NCI-H526 (cell line): ENCODE data around the gene SLC12A5.
"Not testable (repeated sequence)": the region's sequence is repeated elsewhere in the genome, so short reads cannot be mapped to it uniquely, and the experiment has no call there.

ENCODE experiments used
- DNase-seq, 2 experiments: peaks; one replicate each; lab custom pipeline; 2025; lab: John Stamatoyannopoulos, UW

Gene SLC12A5

GRCh38 chr20:46028772-46029371, at the start of gene SLC12A5:
Gene SLC12A5, plus strand, starts transcription at chr20:46029215. Its CDS starts 130 bp downstream, at chr20:46029345.
- peak in 1 of 2 experiments; percentile 36 for DNase-seq

GRCh38 chr20:45981261-45981660, 47.8 kb upstream of the SLC12A5 start:
- DNase-seq, result no peak

- DNase-seq, result no peak
These were observed 45.7 kb upstream of the SLC12A5 start for GRCh38 chr20:45983279-45983743.

GRCh38 chr20:45985573-45985972, 43.4 kb upstream of the SLC12A5 start:
- DNase-seq, result no peak

GRCh38 chr20:45987108-45987780, 41.8 kb upstream of the SLC12A5 start:
- peak in 1 of 2 experiments; percentile 86 for DNase-seq

DNA sequence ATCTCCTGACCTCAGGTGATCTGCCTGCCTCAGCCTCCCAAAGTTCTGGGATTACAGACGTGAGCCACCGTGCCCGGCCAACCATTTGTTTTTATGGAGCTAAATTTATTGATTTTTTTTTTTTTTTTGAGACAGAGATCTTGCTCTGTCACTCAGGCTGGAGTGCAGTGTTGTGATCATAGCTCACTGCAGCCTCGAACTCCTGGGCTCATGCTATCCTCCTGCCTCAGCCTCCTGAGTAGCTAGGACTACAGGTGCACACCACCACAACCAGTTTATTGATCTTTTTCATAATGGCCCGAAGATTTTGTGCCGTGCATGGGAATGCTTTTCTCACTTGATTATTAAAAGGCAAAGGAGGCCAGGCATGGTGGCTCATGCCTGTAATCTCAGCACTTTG, 40.2 kb upstream of the SLC12A5 start:
- not testable (repeated sequence) for DNase-seq

DNA sequence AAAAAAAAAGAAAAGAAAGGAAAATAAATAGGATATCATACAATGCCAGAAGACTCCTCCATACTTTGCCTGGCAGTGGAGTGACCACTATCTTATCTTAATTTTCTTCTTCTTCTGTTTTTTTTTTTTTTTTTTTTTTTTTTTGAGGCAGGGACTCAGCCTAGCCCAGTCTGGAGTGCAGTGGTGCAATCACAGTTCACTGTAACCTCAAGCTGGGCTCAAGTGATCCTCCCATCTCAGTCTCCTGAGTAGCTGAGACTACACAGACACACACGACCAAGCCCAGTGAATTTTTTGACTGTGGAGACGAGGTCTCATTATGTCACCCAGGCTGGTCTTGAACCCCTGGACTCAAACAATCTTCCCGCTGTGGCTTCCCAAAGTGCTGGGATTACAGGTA, 37.4 kb upstream of the SLC12A5 start:
- no peak for DNase-seq

DNA sequence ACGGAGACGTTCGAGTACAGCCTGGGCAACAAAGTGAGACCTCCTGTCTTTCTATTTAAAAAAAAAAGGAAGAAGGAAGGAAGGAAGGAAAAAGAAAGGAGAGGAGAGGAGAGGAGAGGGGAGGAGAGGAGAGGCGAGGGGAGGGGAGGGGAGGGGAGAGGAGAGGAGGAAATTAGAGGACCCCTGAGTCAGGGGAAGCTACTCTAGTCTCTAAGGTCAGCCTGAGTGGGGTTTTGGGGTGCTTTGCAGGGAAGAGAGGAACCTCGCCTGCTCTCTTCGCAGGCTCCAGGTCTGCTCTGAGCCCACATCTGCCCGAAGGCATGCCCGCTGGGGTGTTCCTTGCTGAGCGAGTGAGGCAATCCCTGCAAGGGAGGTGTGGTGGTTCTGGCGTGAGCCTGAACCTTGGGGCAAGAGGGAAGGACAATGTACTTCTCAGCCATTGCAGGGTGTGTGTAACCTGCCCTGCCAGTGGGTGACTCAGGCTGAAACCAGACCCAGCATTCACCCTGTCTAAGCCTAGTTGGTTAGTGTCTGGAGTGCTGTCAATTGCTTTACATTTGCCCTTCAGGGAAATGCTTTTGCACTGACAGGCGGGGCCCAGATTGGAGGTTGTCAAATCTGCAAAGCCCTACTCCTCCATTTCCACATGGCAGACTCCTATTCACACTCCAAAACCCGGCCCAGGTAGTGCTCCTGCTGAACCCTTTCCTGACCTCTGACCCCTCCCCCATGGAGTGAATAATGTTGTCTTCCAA, 35.6 kb upstream of the SLC12A5 start:
- peak in 1 of 2 experiments; percentile 56 for DNase-seq

GRCh38 chr20:45994761-45995493, 34.1 kb upstream of the SLC12A5 start:
- no peak for DNase-seq

DNA sequence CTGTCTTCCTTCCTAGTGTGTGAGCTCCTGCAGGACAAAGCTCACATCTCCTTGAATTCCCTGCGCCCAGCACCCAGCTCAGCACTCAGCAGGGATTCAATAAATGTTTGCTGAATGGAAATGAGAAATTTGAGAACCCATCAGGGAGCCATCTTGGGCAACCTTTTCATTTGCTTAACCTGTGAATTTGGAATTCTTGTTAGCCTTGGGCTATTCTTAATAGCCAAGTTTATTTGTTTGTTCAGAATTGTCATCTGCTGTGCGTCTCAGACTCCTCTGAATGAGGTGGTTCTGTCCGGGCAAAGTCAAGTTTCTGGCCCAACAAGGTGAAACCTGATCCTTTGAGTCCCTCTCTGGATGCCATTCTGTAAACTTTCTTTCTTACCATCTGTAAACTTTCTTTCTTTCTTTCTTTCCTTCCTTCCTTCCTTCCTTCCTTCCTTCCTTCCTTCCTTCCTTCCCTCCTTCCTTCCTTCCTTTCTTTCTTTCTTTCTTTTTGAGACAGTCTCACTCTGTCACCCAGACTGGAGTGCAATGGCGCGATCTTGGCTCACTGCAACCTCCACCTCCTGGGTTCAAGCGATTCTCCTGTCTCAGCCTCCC, 33.4 kb upstream of the SLC12A5 start:
- DNase-seq, result peak; percentile 61 to 83

- no peak for DNase-seq
These were observed 31.8 kb upstream of the SLC12A5 start for GRCh38 chr20:45997187-45997586.

GRCh38 chr20:45998337-45998736, 30.7 kb upstream of the SLC12A5 start:
- no peak for DNase-seq

GRCh38 chr20:45998761-45999160, 30.3 kb upstream of the SLC12A5 start:
- no peak for DNase-seq

DNA sequence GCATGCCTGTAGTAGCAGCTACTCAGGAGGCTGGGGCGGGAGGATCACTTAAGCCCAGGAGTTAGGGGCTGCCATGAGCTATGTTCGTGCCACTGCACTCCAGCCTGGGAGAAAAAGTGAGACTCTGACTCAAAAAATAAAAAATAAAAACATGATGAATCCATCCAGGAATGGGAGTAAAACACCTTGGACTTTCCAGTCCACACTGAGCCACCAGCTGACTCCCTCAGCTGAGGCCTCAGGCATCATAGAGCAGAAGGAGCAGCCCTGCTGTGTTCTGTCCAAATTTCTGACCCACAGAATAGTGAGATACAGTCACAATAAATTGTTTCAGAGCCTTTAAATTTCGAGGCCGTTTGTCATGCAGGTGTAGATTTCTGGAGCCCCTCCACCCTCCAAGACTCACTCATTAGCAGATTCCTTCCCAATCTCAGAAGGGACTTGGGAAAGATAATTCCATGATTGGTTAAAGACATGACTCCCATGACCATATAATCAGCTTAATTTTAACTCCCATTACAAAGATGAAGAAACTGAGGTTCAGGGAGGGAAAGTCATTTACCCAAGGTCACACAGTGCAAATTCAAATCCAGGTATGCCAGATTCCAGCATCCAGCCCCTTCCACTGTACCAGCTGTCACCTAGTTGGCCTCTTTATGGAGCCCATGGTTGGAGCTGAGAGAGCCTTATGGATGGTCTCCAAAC, 29.3 kb upstream of the SLC12A5 start:
- DNase-seq, result no peak

DNA sequence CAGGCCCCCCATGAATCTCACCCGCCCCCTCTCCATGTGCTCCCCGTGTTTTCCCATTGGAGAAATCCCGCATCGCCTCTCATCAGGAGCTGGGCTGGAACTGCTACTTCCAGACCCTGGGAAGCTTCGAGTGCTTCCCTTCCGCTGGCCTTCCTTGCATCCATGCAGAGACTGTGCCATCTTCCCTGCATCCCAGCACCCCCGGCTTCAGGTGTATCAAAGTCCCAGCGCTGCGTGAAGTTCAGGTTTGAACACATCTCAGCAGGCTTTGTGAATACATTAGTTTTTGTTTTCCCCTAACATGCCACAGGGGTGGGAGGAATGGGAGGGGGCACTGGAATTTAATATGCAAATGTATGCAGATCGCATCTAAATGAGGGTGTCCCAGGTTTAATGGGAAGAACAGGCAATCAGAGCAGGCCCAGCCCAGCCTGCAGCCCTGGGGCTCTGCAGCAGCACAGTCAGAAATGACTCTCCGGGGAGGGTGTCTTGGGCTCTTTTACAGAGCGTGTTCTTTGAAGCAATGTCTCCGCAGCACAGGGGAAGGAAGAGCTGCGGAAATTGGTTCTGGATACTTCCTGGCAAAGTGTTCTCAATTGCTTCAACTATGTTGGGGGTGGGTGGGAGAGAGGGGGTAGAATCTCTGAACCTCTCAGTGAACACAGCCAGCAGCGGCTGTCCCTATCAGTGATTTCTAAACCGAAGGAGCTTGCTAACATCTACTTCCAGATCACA, 28.6 kb upstream of the SLC12A5 start:
- DNase-seq, result peak in 1 of 2 experiments; percentile 47

DNA sequence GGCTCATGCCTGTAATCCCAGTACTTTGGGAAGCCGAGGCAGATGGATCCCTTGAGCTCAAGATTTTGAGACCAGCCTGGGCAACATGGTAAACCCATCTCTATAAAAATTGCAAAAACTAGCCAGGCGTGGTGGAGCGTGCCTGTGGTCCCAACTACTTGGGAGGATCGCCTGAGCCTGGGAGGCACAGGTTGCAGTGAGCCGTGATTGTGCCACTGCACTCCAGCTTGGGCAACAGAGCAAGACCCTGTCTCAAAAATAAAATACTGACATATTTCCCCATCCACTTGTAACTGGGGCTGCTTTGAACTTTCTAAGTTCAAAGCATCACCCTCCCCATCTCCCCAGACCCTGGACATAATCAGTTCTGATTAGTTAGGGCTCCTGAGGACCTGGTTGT, 27.5 kb upstream of the SLC12A5 start:
- DNase-seq, result no peak

GRCh38 chr20:46002008-46002407, 27.0 kb upstream of the SLC12A5 start:
- no peak for DNase-seq

DNA sequence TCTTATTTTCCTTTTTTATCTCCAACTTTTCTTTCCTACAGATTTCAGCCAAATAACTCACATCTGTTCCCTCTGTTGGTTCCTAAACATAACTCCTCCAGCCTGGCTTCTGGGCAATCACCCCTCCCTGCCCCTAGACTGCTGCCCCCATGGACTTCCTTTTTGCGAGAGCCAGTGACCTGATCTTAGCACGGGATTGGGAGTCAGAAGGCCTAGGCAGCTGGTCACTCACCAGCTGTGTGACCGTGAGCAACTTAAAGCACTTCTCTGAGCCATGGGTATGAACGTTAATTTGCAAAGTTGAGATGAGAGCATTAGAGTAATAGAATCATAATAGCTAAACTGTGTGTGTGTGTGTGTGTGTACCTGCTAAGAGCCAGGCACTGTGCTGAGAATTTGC, 24.8 kb upstream of the SLC12A5 start:
- DNase-seq, result no peak

GRCh38 chr20:46004889-46005473, 24.0 kb upstream of the SLC12A5 start:
- DNase-seq, result no peak
